Ramos (cell line): Measurements from ENCODE around the gene TFB1M.
"Not testable (repeated sequence)": the region's sequence is repeated elsewhere in the genome, so short reads cannot be mapped to it uniquely, and the experiment has no call there.

Source experiments
- in situ Hi-C: fragments of 300-500 bp; cut with MboI; formaldehyde crosslinking; loops from one replicate; pipeline ENCODE4 v1.14.3; 2022; ENCODE audit warnings: low sequenced_read_pairs; ENCODE audit not compliant: unreplicated experiment

TFB1M gene

DNA sequence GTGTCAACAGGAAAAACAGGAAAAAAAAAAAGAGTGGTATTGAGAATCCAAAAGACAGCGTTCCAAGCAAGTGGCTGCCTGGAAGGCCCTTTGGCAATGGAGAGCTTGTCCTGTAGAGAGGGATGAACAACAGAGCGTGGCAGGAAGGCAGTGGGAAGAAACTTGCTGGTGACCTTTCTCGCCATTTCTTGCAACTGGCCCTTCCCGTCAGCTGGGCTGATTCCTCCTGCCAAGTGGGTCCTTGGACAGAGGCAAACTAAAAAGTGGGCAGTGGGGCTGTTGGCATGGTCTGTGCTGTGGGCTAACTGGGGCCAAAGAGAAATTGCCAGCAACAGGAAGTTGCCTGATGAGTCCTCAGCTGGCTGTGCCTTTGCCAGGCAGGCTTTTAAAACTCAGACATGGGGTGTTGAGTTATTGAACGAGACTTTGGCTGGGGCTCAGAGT, 94.4 kb downstream of the TFB1M start:
- in situ Hi-C loops = no loop called here

GRCh38 chr6:155219299-155219698, 95.0 kb downstream of the TFB1M start:
- in situ Hi-C loops = no loop called here

DNA sequence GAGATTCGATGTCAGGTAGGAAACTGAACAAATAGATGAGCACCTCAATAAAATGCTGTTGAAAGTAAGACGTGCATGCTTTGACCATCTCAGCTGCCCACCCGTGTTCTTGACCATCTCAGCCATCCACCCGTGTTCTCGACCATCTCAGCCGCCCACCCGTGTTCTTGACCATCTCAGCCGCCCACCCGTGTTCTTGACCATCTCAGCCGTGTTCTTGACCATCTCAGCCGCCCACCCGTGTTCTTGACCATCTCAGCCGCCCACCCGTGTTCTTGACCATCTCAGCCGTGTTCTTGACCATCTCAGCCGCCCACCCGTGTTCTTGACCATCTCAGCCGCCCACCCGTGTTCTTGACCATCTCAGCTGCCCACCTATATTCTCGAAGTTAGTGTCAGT, 95.6 kb downstream of the TFB1M start:
- in situ Hi-C loops = not testable (repeated sequence)

GRCh38 chr6:155216312-155217046, 97.8 kb downstream of the TFB1M start:
- in situ Hi-C loops = no loop called here

- in situ Hi-C loops = no loop called here
These were observed 98.4 kb downstream of the TFB1M start for GRCh38 chr6:155215906-155216305.

- in situ Hi-C loops = no loop called here
These were observed 100.5 kb downstream of the TFB1M start for GRCh38 chr6:155213611-155214372.

GRCh38 chr6:155212616-155213380, 101.5 kb downstream of the TFB1M start:
- in situ Hi-C loops = no loop called here

DNA sequence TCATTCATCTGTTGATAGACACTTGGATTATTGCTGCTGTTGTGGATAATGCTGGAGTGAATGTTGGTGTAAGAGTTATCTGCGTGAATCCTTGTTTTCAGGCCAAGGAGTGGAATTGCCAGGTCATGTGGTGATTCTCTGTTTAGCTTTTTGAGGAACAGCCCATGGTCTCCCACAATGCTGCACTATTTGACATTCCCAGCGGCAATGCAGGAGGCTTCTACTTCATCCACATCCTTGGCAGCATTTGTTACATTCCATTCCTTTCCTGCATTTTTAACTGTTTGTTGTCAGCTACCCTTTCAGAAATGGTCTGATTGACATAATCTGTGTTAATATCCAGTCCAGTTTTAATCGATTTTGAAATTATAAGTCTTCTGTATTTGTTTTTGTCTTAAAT, 102.2 kb downstream of the TFB1M start:
- in situ Hi-C loops = no loop called here

- in situ Hi-C loops = no loop called here
These were observed 107.1 kb downstream of the TFB1M start for GRCh38 chr6:155207223-155207622.
